GM12878 (cell line): ENCODE data around the gene AKAP12. TPM values are rescaled to one million over a fixed set of nuclear protein-coding genes. Genes with fewer than 3 reads are reported as not detected.

Source experiments
- ATAC-seq: fragments of 200-7000 bp; cut with Tn5 transposase; 3 replicates; pipeline ENCODE4 v1.9.1; 2020; ENCODE audit warnings: mild to moderate bottlenecking, moderate library complexity
- BruUV-seq: library from RNA; stranded (reverse); fragments of 400-500 nt; replicated peaks from 2 replicates; lab custom pipeline; 2021; lab: Mats Ljungman, UMichigan
- CTCF ChIA-PET: fragments of 300-600 bp; sonication (Branson Sonifier 250); formaldehyde crosslinking; extraction: SDS; loops from one replicate; lab custom pipeline; 2021; ENCODE audit warnings: inconsistent platforms; lab: Yijun Ruan, JAX
- POLR2A ChIA-PET: fragments of 350-600 bp; formaldehyde crosslinking; extraction: SDS; loops from one replicate; lab custom pipeline; 2021; ENCODE audit warnings: inconsistent platforms; lab: Charles Lee
- RAD21 ChIA-PET: fragments of 300-600 bp; sonication (Branson Sonifier 250); formaldehyde crosslinking; loops from one replicate; lab custom pipeline; 2023; ENCODE audit warnings: antibody characterized with exemption; ENCODE audit not compliant: unreplicated experiment; lab: Charles Lee
- SMC1A ChIA-PET: fragments of 300-600 bp; sonication (Branson Sonifier 250); formaldehyde crosslinking; loops from one replicate; lab custom pipeline; 2023; ENCODE audit not compliant: unreplicated experiment, uncharacterized antibody; lab: Charles Lee
- DNase-seq: peaks from one replicate; pipeline ENCODE4 v3.0.0-alpha.2; 2011; ENCODE audit warnings: low read depth, low spot score
- FAIRE-seq: peaks from 3 replicates; lab custom pipeline; 2011; peaks lifted over from hg19 to GRCh38; lab: Jason Lieb, UNC
- H2AFZ ChIP-seq: 2 replicates; pipeline ENCODE4 v1.6.0; 2011; ENCODE audit warnings: low read depth, low read length, control low read depth; ENCODE audit not compliant: control insufficient read depth
- H3K27ac ChIP-seq: 2 replicates; pipeline ENCODE4 v1.5.1; 2011; ENCODE audit warnings: control low read depth; ENCODE audit not compliant: control insufficient read depth, insufficient read depth
- H3K27me3 ChIP-seq, 2 experiments: replicated peaks in 1 of 2; 2 replicates each; pipeline versions ENCODE4 v1.6.0 to v1.6.1; 2011; ENCODE audit warnings: low read length in 1 of 2; ENCODE audit not compliant: control insufficient read depth in 2 of 2, insufficient read depth in 2 of 2
- H3K36me3 ChIP-seq, 2 experiments: 2 replicates each; pipeline ENCODE4 v1.5.1; 2011; ENCODE audit warnings: low read length in 1 of 2; ENCODE audit not compliant: control insufficient read depth in 2 of 2, insufficient read depth in 2 of 2
- H3K4me1 ChIP-seq: 2 replicates; pipeline ENCODE4 v1.6.1; 2011; ENCODE audit warnings: mild to moderate bottlenecking, low read length, moderate library complexity, mixed read lengths; ENCODE audit not compliant: control insufficient read depth, insufficient read depth
- H3K4me2 ChIP-seq: 2 replicates; pipeline ENCODE4 v1.6.0; 2011; ENCODE audit warnings: control low read depth; ENCODE audit not compliant: control insufficient read depth, insufficient read depth
- H3K4me3 ChIP-seq: fragments of 200-600 bp; sonication (generic); 2 replicates; pipeline ENCODE4 v1.5.1; 2016
- H3K79me2 ChIP-seq: 2 replicates; pipeline ENCODE4 v1.6.0; 2011; ENCODE audit warnings: low read length; ENCODE audit not compliant: control insufficient read depth, insufficient read depth
- H3K9ac ChIP-seq: 2 replicates; pipeline ENCODE4 v1.8.0; 2011; ENCODE audit warnings: low read length, control low read depth, mixed read lengths; ENCODE audit not compliant: control insufficient read depth, insufficient read depth
- H3K9me3 ChIP-seq: replicated peaks from 3 replicates; pipeline ENCODE4 v1.5.1; 2011; ENCODE audit warnings: mild to moderate bottlenecking, low read length; ENCODE audit not compliant: control insufficient read depth, insufficient read depth
- H4K20me1 ChIP-seq: 2 replicates; pipeline ENCODE4 v1.6.0; 2011; ENCODE audit not compliant: control insufficient read depth, insufficient read depth
- NFXL1 ChIP-seq: fragments of 450-650 bp; IDR thresholded peaks from 2 replicates; pipeline ENCODE4 v1.6.1; 2017; ENCODE audit warnings: antibody characterized with exemption, mild to moderate bottlenecking, borderline replicate concordance
- RELA ChIP-seq: fragments of 450-650 bp; IDR thresholded peaks from 2 replicates; pipeline ENCODE4 v1.8.0; 2014; ENCODE audit warnings: borderline replicate concordance; ENCODE audit not compliant: partially characterized antibody
- SPI1 ChIP-seq: IDR thresholded peaks from 2 replicates; pipeline ENCODE4 v1.6.1; 2011; ENCODE audit warnings: low read depth, mild to moderate bottlenecking, low read length, moderate library complexity, borderline replicate concordance; ENCODE audit not compliant: insufficient read depth
- STAT1 ChIP-seq: fragments of 450-650 bp; conservative IDR thresholded peaks from 2 replicates; pipeline ENCODE4 v1.6.1; 2014; ENCODE audit warnings: antibody characterized with exemption, mild to moderate bottlenecking
- SUPT20H ChIP-seq: IDR thresholded peaks from 2 replicates; pipeline ENCODE4 v1.6.1; 2011; ENCODE audit warnings: low read depth, mild to moderate bottlenecking, low read length, moderate library complexity, borderline replicate concordance; ENCODE audit not compliant: control insufficient read depth
- TCF3 ChIP-seq: IDR thresholded peaks from 2 replicates; pipeline ENCODE4 v1.6.1; 2012; ENCODE audit warnings: low read depth, mild to moderate bottlenecking, low read length, borderline replicate concordance; ENCODE audit not compliant: insufficient read depth
- WGBS: methylation state at CpG from one replicate; pipeline ENCODE4 v1.1.6; 2016; ENCODE audit warnings: low lambda C conversion rate; ENCODE audit not compliant: insufficient replicate concordance, insufficient coverage; ENCODE audit errors: missing lambda C conversion rate; 5-methylcytosine and 5-hydroxymethylcytosine counted together
- in situ Hi-C: fragments of 300-500 bp; cut with MboI; formaldehyde crosslinking; loops from 9 replicates; pipeline ENCODE4 v1.14.3; 2018; ENCODE audit warnings: mixed read lengths
- intact Hi-C: fragments of 100-400 bp; cut with micrococcal nuclease; formaldehyde crosslinking; loops from one replicate; pipeline ENCODE4 v1.14.2; 2022; ENCODE audit not compliant: unreplicated experiment
- polyA plus RNA-seq, 11 experiments: library from polyadenylated mRNA; depleted of rRNA in 4 of 11; unstranded in 6 of 11; stranded (reverse) in 5 of 11; fragments of >200 nt; fragmentation: Nextera tagmentation in 4 of 11; fragmentation: Illumina TruSeq in 1 of 11; extraction: Ambion mirVana in 4 of 11; extraction: Trizol in 1 of 11; gene quantifications; 1 replicate in 1 of 11; 2 replicates in 10 of 11; pipeline versions ENCODE4 v1.2.1 to v1.2.3, GENCODE V29; 2011 to 2016; ENCODE audit warnings: inconsistent platforms in 2 of 11, missing spikeins in 2 of 11, low read depth in 1 of 11
- total RNA-seq, 4 experiments: library from RNA; depleted of rRNA in 3 of 4; stranded (reverse); fragments of >200 nt in 3 of 4; fragmentation: Illumina TruSeq in 1 of 4; extraction: Trizol in 1 of 4; gene quantifications; 2 replicates each; pipeline versions ENCODE4 v1.2.1 to v1.2.3, GENCODE V29; 2013 to 2021
- TF ChIP-seq, protein P1 (sequence below): fragments of 450-650 bp; IDR thresholded peaks from 2 replicates; pipeline ENCODE4 v1.6.1; 2017; ENCODE audit warnings: antibody characterized with exemption, mild to moderate bottlenecking, moderate library complexity
- TF ChIP-seq, protein P2 (sequence below): fragments of 450-650 bp; IDR thresholded peaks from 2 replicates; pipeline ENCODE4 v1.6.1; 2017; ENCODE audit warnings: mild to moderate bottlenecking, moderate library complexity

AKAP12 gene
- total and polyA plus RNA-seq, 10 of the 15 experiments (the other 5 are each of a cell fraction or from before 2014, with no cell fraction given) = under 0.01 to 0.72 (median 0.06) TPM; not detected in 4

DNA sequence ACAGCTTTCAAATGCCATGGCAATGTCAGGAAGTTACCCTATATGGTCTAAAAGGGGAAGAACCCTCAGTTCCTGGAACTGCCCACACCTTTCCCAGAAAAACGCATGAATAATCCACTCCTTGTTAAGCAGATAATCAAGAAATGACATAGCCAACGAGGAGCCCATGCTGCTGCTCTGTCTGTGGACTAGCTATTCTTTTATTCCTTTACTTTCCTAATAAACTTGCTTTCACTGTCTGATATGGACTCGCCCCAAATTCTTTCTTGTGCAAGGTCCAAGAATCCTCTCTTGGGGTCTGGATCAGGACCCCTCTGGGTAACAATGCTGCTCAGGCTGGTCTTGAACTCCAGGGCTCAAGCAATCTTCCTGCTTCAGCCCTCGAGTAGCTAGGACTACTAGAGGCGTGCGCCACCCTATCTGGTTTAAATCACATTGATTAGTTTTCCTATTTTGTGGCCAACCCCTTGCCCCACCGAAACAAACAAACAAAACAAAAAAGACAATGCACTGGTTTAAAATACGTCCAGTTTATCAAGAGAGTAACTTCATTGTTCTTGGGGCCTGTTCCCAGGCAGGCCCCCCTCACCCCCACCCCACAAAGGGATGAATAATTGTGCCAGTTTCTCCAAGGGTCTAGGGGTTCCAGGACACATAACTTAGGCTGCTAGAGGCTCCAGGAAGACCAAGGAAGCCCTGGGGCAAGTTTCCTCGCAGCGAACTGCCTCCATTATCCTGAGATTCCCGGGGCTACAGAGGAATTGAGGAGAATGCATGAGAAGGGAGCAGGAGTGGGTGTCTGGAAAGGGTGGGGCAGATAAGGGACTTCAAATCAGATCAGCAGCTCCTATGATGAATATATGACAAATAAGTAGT is 10.1 kb upstream of the AKAP12 start:
- Histone ChIP-seq H3K27ac (no peak overlapping the region), H3K4me2 (no peak overlapping the region), H3K27me3 (no peaks in the 10 kb centered on the region), H3K9ac (no peak overlapping the region), H2AFZ (no peak overlapping the region), H3K9me3 (no peaks in the 10 kb centered on the region), H3K36me3 (no peaks in the 10 kb centered on the region), H4K20me1 (no peaks in the 10 kb centered on the region), H3K4me3 (no peak overlapping the region), H3K79me2 (no peaks in the 10 kb centered on the region), H3K4me1 (no peaks in the 10 kb centered on the region)
- ATAC-seq = no peak
- DNase-seq = no peak
- no TSS peak for BruUV-seq
- ChIA-PET CTCF (interaction anchor here (0.6 kb wide), 1 partner anchor 21 kb away, joined by 5 read pairs; no protein-coding TSS in a partner anchor), POLR2A (interaction anchor here (0.7 kb wide), 1 partner anchor 207 kb away, joined by 8 read pairs; no protein-coding TSS in a partner anchor), SMC1A (no interaction called here), RAD21 (no interaction called here)
- intact Hi-C loops = no loop called here
- FAIRE-seq = no peak
- in situ Hi-C loops = no loop called here
- TF ChIP-seq NFXL1 (no peak), SUPT20H (no peak), STAT1 (no peak), TCF3 (no peak), SPI1 (no peak), RELA (no peak)
- TF ChIP-seq, protein P1, sequence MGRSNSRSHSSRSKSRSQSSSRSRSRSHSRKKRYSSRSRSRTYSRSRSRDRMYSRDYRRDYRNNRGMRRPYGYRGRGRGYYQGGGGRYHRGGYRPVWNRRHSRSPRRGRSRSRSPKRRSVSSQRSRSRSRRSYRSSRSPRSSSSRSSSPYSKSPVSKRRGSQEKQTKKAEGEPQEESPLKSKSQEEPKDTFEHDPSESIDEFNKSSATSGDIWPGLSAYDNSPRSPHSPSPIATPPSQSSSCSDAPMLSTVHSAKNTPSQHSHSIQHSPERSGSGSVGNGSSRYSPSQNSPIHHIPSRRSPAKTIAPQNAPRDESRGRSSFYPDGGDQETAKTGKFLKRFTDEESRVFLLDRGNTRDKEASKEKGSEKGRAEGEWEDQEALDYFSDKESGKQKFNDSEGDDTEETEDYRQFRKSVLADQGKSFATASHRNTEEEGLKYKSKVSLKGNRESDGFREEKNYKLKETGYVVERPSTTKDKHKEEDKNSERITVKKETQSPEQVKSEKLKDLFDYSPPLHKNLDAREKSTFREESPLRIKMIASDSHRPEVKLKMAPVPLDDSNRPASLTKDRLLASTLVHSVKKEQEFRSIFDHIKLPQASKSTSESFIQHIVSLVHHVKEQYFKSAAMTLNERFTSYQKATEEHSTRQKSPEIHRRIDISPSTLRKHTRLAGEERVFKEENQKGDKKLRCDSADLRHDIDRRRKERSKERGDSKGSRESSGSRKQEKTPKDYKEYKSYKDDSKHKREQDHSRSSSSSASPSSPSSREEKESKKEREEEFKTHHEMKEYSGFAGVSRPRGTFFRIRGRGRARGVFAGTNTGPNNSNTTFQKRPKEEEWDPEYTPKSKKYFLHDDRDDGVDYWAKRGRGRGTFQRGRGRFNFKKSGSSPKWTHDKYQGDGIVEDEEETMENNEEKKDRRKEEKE = no peak
- TF ChIP-seq, protein P2, sequence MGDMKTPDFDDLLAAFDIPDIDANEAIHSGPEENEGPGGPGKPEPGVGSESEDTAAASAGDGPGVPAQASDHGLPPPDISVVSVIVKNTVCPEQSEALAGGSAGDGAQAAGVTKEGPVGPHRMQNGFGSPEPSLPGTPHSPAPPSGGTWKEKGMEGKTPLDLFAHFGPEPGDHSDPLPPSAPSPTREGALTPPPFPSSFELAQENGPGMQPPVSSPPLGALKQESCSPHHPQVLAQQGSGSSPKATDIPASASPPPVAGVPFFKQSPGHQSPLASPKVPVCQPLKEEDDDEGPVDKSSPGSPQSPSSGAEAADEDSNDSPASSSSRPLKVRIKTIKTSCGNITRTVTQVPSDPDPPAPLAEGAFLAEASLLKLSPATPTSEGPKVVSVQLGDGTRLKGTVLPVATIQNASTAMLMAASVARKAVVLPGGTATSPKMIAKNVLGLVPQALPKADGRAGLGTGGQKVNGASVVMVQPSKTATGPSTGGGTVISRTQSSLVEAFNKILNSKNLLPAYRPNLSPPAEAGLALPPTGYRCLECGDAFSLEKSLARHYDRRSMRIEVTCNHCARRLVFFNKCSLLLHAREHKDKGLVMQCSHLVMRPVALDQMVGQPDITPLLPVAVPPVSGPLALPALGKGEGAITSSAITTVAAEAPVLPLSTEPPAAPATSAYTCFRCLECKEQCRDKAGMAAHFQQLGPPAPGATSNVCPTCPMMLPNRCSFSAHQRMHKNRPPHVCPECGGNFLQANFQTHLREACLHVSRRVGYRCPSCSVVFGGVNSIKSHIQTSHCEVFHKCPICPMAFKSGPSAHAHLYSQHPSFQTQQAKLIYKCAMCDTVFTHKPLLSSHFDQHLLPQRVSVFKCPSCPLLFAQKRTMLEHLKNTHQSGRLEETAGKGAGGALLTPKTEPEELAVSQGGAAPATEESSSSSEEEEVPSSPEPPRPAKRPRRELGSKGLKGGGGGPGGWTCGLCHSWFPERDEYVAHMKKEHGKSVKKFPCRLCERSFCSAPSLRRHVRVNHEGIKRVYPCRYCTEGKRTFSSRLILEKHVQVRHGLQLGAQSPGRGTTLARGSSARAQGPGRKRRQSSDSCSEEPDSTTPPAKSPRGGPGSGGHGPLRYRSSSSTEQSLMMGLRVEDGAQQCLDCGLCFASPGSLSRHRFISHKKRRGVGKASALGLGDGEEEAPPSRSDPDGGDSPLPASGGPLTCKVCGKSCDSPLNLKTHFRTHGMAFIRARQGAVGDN = no peak
- 24% methylated on average over 11 of the region's 11 CpGs for WGBS
